ENCODE results near the gene ADAMTS10. TPM values are rescaled to one million over a fixed set of nuclear protein-coding genes. Genes with fewer than 3 reads are reported as not detected.

ADAMTS10 gene
- total and polyA plus RNA-seq, 2 of the 8 experiments (the other 6 are each of a cell fraction or from before 2014, with no cell fraction given) = 6.9 to 17.4 TPM

GRCh38 chr19:8600816-8601215, 9.7 kb downstream of the ADAMTS10 start:
- H3K4me2 ChIP-seq (ENCODE audit: insufficient read depth in 1 of 2, low read depth in 2 of 2, low read length in 2 of 2) = no peak overlapping the region
- no peaks in the 10 kb centered on the region for H3K4me1 ChIP-seq (replicated peaks in 1 of 4; ENCODE audit: control insufficient read depth in 3 of 4, insufficient read depth in 4 of 4, low read length in 3 of 4)
- H2BK20ac ChIP-seq (ENCODE audit: low read length) = no peak overlapping the region
- CTCF ChIA-PET (ENCODE audit: partially characterized antibody) = interaction anchor here (1.3 to 1.7 kb wide), 2 partner anchors 15 to 22 kb away, joined by 4 to 6 read pairs; no protein-coding TSS in a partner anchor
- no peak overlapping the region for H2BK12ac ChIP-seq (ENCODE audit: low read depth, low read length)
- H3K23ac ChIP-seq (ENCODE audit: insufficient read length) = no peak overlapping the region
- peaks cover 3% of the 10 kb centered on the region; the same call in 1 of the 2 replicates for H3K79me1 ChIP-seq (ENCODE audit: low read depth, low read length)
- H3K9ac ChIP-seq (replicated peaks in 1 of 4; ENCODE audit: extremely low read depth in 1 of 4, low read depth in 3 of 4, low read length in 3 of 4) = no peak overlapping the region
- H3K79me2 ChIP-seq (ENCODE audit: control insufficient read depth in 1 of 2, insufficient read depth in 2 of 2, low read length in 2 of 2) = no peaks in the 10 kb centered on the region
- no peaks in the 10 kb centered on the region for H3K27me3 ChIP-seq (replicated peaks in 1 of 4; ENCODE audit: control insufficient read depth in 3 of 4, extremely low read depth in 1 of 4, insufficient read depth in 3 of 4, low read length in 3 of 4)
- H3K18ac ChIP-seq (ENCODE audit: extremely low read depth, low read length) = no peak overlapping the region
- no peaks in the 10 kb centered on the region for H3K23me2 ChIP-seq (ENCODE audit: low read depth, low read length)
- H3K36me3 ChIP-seq (ENCODE audit: control insufficient read depth in 2 of 4, insufficient read depth in 4 of 4, low read length in 3 of 4) = peaks cover 0 to 27% (median 7%) of the 10 kb centered on the region in 4 experiments; a peak in 5 of 8 replicates
- peaks cover 0 to 3% of the 10 kb centered on the region in 2 experiments for H4K20me1 ChIP-seq (replicated peaks in 1 of 2; ENCODE audit: control insufficient read depth in 1 of 2, insufficient read depth in 2 of 2, low read length in 2 of 2)
- H3K56ac ChIP-seq (replicated peaks; ENCODE audit: insufficient read length, low read depth, low read length) = no peak overlapping the region
- 96% methylated on average over 16 of the region's 16 CpGs; no CpG with 5 or more reads in 1 of the 2 experiments for WGBS, 2 experiments (ENCODE audit: extremely low coverage in 1 of 2, insufficient coverage in 1 of 2, insufficient read length in 1 of 2, insufficient replicate concordance in 2 of 2, low coverage in 1 of 2, low lambda C conversion rate in 2 of 2, missing lambda C conversion rate in 1 of 2)
- H4K5ac ChIP-seq (ENCODE audit: insufficient read length, low read depth, low read length) = no peak overlapping the region
- H2AFZ ChIP-seq (ENCODE audit: low read length) = no peak overlapping the region
- H2AK5ac ChIP-seq (ENCODE audit: low read depth, low read length) = no peak overlapping the region
- no peak overlapping the region for H3K14ac ChIP-seq (ENCODE audit: insufficient read length)
- no peak for FAIRE-seq
- peaks cover 5% of the 10 kb centered on the region in 2 experiments; a peak in 3 of 4 replicates for H3K9me3 ChIP-seq (ENCODE audit: insufficient read depth in 2 of 2, low read depth in 1 of 2, low read length in 1 of 2)
- H2BK15ac ChIP-seq (ENCODE audit: low read length) = no peak overlapping the region
- POLR2A ChIA-PET (ENCODE audit: partially characterized antibody) = interaction anchor here (0.7 to 3.5 kb wide), 3 partner anchors 8 to 18 kb away, joined by 3 to 15 read pairs (median 3); no protein-coding TSS in a partner anchor
- no peak overlapping the region for H2BK5ac ChIP-seq (ENCODE audit: low read depth, low read length)
- H3K27ac ChIP-seq (ENCODE audit: low read depth, low read length) = no peak overlapping the region
- peak overlapping the region; percentile 14; the same call in 1 of the 2 replicates for H4K8ac ChIP-seq (ENCODE audit: extremely low read depth, insufficient read depth, low read length)
- H4K91ac ChIP-seq (replicated peaks; ENCODE audit: insufficient read length, low read length) = no peak overlapping the region
- H3K4ac ChIP-seq (replicated peaks; ENCODE audit: insufficient read length, low read depth, low read length) = no peak overlapping the region
- H2BK120ac ChIP-seq (replicated peaks; ENCODE audit: low read depth, low read length) = no peak overlapping the region
- no peak overlapping the region for H3K4me3 ChIP-seq (ENCODE audit: extremely low read depth in 1 of 4, insufficient read depth in 2 of 4, low read depth in 3 of 4, low read length in 4 of 4)
- DNase-seq (ENCODE audit: low read depth in 1 of 2, low spot score in 2 of 2) = no peak
- TF ChIP-seq, protein P1, sequence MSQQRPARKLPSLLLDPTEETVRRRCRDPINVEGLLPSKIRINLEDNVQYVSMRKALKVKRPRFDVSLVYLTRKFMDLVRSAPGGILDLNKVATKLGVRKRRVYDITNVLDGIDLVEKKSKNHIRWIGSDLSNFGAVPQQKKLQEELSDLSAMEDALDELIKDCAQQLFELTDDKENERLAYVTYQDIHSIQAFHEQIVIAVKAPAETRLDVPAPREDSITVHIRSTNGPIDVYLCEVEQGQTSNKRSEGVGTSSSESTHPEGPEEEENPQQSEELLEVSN (IDR thresholded peaks at IDR 0.05) = no peak
- TF ChIP-seq EZH2 (IDR thresholded peaks at IDR 0.05; ENCODE audit: low read depth, low read length, severe bottlenecking) (no peak), GABPA (IDR thresholded peaks at IDR 0.05; ENCODE audit: borderline replicate concordance, insufficient read depth, low read length) (no peak), GTF2F1 (IDR thresholded peaks at IDR 0.05; ENCODE audit: borderline replicate concordance, low read depth, low read length) (no peak), CBX5 (IDR thresholded peaks at IDR 0.05; ENCODE audit: low read depth, low read length) (no peak), FOSL1 (IDR thresholded peaks at IDR 0.05; ENCODE audit: insufficient read depth, low read depth, low read length) (no peak), HDAC6 (IDR thresholded peaks at IDR 0.05; ENCODE audit: low read depth, low read length) (no peak), SRF (IDR thresholded peaks at IDR 0.05; ENCODE audit: low read depth, low read length) (no peak), SIX5 (IDR thresholded peaks at IDR 0.05; ENCODE audit: low read depth, low read length) (no peak)
